T-cell (primary cell): Measurements from ENCODE around the gene RASA2. TPM values are rescaled to one million over a fixed set of nuclear protein-coding genes. Genes with fewer than 3 reads are reported as not detected.
"Not testable (repeated sequence)": the region's sequence is repeated elsewhere in the genome, so short reads cannot be mapped to it uniquely, and the experiment has no call there.

Source experiments
- ATAC-seq, 4 experiments: fragments of 200-7000 bp in 3 of 4; fragments of 150-1000 bp in 1 of 4; cut with Tn5 transposase; replicated peaks in 1 of 4; 1 replicate in 3 of 4; 2 replicates in 1 of 4; pipeline ENCODE4 v1.10.0; 2021; ENCODE audit warnings: moderate library complexity in 3 of 4, mild to moderate bottlenecking in 2 of 4, moderate number of reproducible peaks in 1 of 4
- CTCF ChIA-PET, 2 donors: fragments of 300-600 bp; sonication (Branson Sonifier 250); formaldehyde crosslinking; loops; one replicate each; lab custom pipeline; 2022; ENCODE audit warnings: antibody characterized with exemption in 2 of 2; lab: Charles Lee
- POLR2A ChIA-PET, 2 donors: fragments of 300-600 bp; sonication (Branson Sonifier 250); formaldehyde crosslinking; loops; one replicate each; lab custom pipeline; 2022; ENCODE audit warnings: antibody characterized with exemption in 2 of 2; lab: Charles Lee
- DNase-seq, 35 experiments: peaks; one replicate each; pipeline versions ENCODE4 v3.0.0 to v3.0.0-alpha.2; 2013 to 2023
- H3K27ac ChIP-seq: one replicate; pipeline ENCODE4 v1.5.1; 2013; ENCODE audit warnings: low read length
- H3K27me3 ChIP-seq, 2 experiments: replicated peaks in 1 of 2; 1 replicate in 1 of 2; 2 replicates in 1 of 2; pipeline versions ENCODE4 v1.6.1 to v1.7.0; 2013; ENCODE audit warnings: low read length in 1 of 2, mixed read lengths in 1 of 2; ENCODE audit not compliant: control insufficient read depth in 2 of 2, insufficient read depth in 2 of 2; ENCODE audit errors: extremely low read depth in 1 of 2
- H3K36me3 ChIP-seq, 2 donors: 1 replicate in 1 of 2; 2 replicates in 1 of 2; pipeline versions ENCODE4 v1.6.1 to v1.7.0; 2013; ENCODE audit warnings: low read length in 1 of 2; ENCODE audit not compliant: control insufficient read depth in 2 of 2, insufficient read depth in 1 of 2; ENCODE audit errors: extremely low read depth in 1 of 2
- H3K4me1 ChIP-seq, 2 experiments: 1 replicate in 1 of 2; 2 replicates in 1 of 2; pipeline versions ENCODE4 v1.6.1 to v1.7.0; 2013; ENCODE audit warnings: low read length in 2 of 2, mixed read lengths in 1 of 2; ENCODE audit not compliant: insufficient read depth in 2 of 2, control insufficient read depth in 1 of 2; ENCODE audit errors: extremely low read depth in 1 of 2
- H3K4me3 ChIP-seq, 2 donors: 1 replicate in 1 of 2; 2 replicates in 1 of 2; pipeline versions ENCODE4 v1.5.1 to v1.7.0; 2013; ENCODE audit warnings: mild to moderate bottlenecking in 2 of 2, low read length in 1 of 2, moderate library complexity in 1 of 2; ENCODE audit not compliant: control insufficient read depth in 1 of 2; ENCODE audit errors: extremely low read depth in 1 of 2
- H3K9me3 ChIP-seq: 2 replicates; pipeline ENCODE4 v1.7.0; 2013
- H3K27ac Mint-ChIP-seq, 2 donors: one replicate each; pipeline ENCODE4 v1.8.0; 2020 to 2021; ENCODE audit warnings: mild to moderate bottlenecking in 2 of 2, mixed read lengths in 2 of 2
- H3K27me3 Mint-ChIP-seq, 2 donors: one replicate each; pipeline ENCODE4 v1.8.0; 2021 to 2022; ENCODE audit warnings: mixed read lengths in 2 of 2
- H3K36me3 Mint-ChIP-seq: one replicate; pipeline ENCODE4 v1.8.0; 2021; ENCODE audit warnings: mixed read lengths
- H3K4me1 Mint-ChIP-seq, 3 donors: one replicate each; pipeline ENCODE4 v1.8.0; 2020 to 2022; ENCODE audit warnings: mixed read lengths in 3 of 3, mild to moderate bottlenecking in 1 of 3
- H3K4me3 Mint-ChIP-seq, 3 donors: one replicate each; pipeline ENCODE4 v1.8.0; 2020 to 2022; ENCODE audit warnings: mild to moderate bottlenecking in 3 of 3, mixed read lengths in 3 of 3, moderate library complexity in 3 of 3
- H3K9me3 Mint-ChIP-seq, 3 donors: one replicate each; pipeline ENCODE4 v1.8.0; 2020 to 2022; ENCODE audit warnings: mixed read lengths in 3 of 3
- WGBS: methylation state at CpG from one replicate; pipeline ENCODE4 v1.1.5; 2013; ENCODE audit warnings: missing lambda C conversion rate; ENCODE audit not compliant: insufficient coverage; 5-methylcytosine and 5-hydroxymethylcytosine counted together
- total RNA-seq, 35 experiments: library from RNA in 6 of 35; stranded (reverse) in 6 of 35; fragments of 120-200 nt in 1 of 35; gene quantifications; one replicate each; pipeline versions ENCODE4 v1.2.1 to v1.2.4 and lab custom pipeline; 2013 to 2026

RASA2 gene
- total RNA-seq, 5 donors from 2014 or later (not counting 1 experiment from before 2014, with no cell fraction given) = 52.7 to 80.0 (median 62.6) TPM

- no CpG with 5 or more reads among the region's 1 CpG for WGBS
Measured at GRCh38 chr3:141491929-141492328, 5.1 kb downstream of the RASA2 start.

GRCh38 chr3:141493184-141493583 lies 6.4 kb downstream of the RASA2 start:
- Mint-ChIP-seq H3K27ac (peak overlapping the region; percentile 24 to 71), H3K9me3 (peaks cover 0 to 5% (median 0%) of the 10 kb centered on the region in 3 donors), H3K27me3 (no peaks in the 10 kb centered on the region), H3K36me3 (peaks cover 19% of the 10 kb centered on the region), H3K4me1 (peaks cover 88 to 93% (median 89%) of the 10 kb centered on the region in 3 donors), H3K4me3 (peak overlapping the region in 1 of 3 donors; percentile 80)
- Histone ChIP-seq H3K27me3 (no peaks in the 10 kb centered on the region), H3K4me3 (no peak overlapping the region), H3K4me1 (peaks cover 29 to 71% of the 10 kb centered on the region in 2 experiments), H3K9me3 (no peaks in the 10 kb centered on the region), H3K27ac (peak overlapping the region; percentile 0), H3K36me3 (peaks cover 0 to 3% of the 10 kb centered on the region in 2 donors)
- CTCF ChIA-PET = interaction anchor here (0.5 to 1.1 kb wide), 5 partner anchors 19 to 495 kb away, joined by 3 to 5 read pairs (median 3); no protein-coding TSS in a partner anchor
- DNase-seq = peak in 1 of 35 experiments; percentile 40
- POLR2A ChIA-PET = interaction anchor here in 1 of 2 donors (0.7 kb wide), 2 partner anchors 11 to 22 kb away, joined by 3 read pairs; no protein-coding TSS in a partner anchor
- peak; percentile 21 to 85 (median 50) for ATAC-seq
- WGBS = no CpG with 5 or more reads among the region's 1 CpG

More at GRCh38 chr3:141491929-141492328, 5.1 kb downstream of the RASA2 start:
- no peaks in the 10 kb centered on the region for H3K27me3 Mint-ChIP-seq
- Histone ChIP-seq H3K9me3 (no peaks in the 10 kb centered on the region), H3K27me3 (no peaks in the 10 kb centered on the region), H3K4me3 (no peak overlapping the region), H3K36me3 (peaks cover 0 to 3% of the 10 kb centered on the region in 2 donors), H3K4me1 (peaks cover 24 to 62% of the 10 kb centered on the region in 2 experiments), H3K27ac (peak overlapping the region; percentile 2)
- no peak for DNase-seq
- H3K36me3 Mint-ChIP-seq = peaks cover 21% of the 10 kb centered on the region
- peaks cover 89 to 91% (median 90%) of the 10 kb centered on the region in 3 donors for H3K4me1 Mint-ChIP-seq
- ATAC-seq = no peak
- peak overlapping the region; percentile 62 to 82 for H3K27ac Mint-ChIP-seq
- peaks cover 0 to 5% (median 0%) of the 10 kb centered on the region in 3 donors for H3K9me3 Mint-ChIP-seq
- H3K4me3 Mint-ChIP-seq = peak overlapping the region; percentile 0 to 80 (median 22)
- ChIA-PET POLR2A (interaction anchor here (0.6 to 1.3 kb wide), 5 partner anchors 8 to 225 kb away, joined by 3 to 5 read pairs (median 3); no protein-coding TSS in a partner anchor), CTCF (interaction anchor here (0.6 to 1.2 kb wide), 4 partner anchors 32 to 416 kb away, joined by 3 to 4 read pairs (median 3); no protein-coding TSS in a partner anchor)

GRCh38 chr3:141497589-141497988 lies 10.8 kb downstream of the RASA2 start:
- Histone ChIP-seq H3K4me1 (peaks cover 31 to 76% of the 10 kb centered on the region in 2 experiments), H3K27ac (peak overlapping the region; percentile 91)
- H3K36me3 ChIP-seq, DNase-seq, H3K27me3 Mint-ChIP-seq, ATAC-seq, H3K9me3 ChIP-seq, H3K9me3 Mint-ChIP-seq, H3K4me3 Mint-ChIP-seq, H3K4me3 ChIP-seq, H3K27me3 ChIP-seq: not testable (repeated sequence)
- ChIA-PET CTCF (interaction anchor here (0.6 to 2.4 kb wide), 7 partner anchors 9 to 576 kb away, joined by 3 to 20 read pairs (median 4); no protein-coding TSS in a partner anchor), POLR2A (interaction anchor here (0.7 to 2.5 kb wide), 6 partner anchors 9 to 56 kb away, joined by 3 to 25 read pairs (median 4); no protein-coding TSS in a partner anchor)
- WGBS = 100% methylated on average over 2 of the region's 4 CpGs
- Mint-ChIP-seq H3K27ac (peak overlapping the region; percentile 95), H3K36me3 (peaks cover 19% of the 10 kb centered on the region), H3K4me1 (peaks cover 46 to 83% (median 79%) of the 10 kb centered on the region in 3 donors)

- H3K9me3 Mint-ChIP-seq = peaks cover 0 to 5% (median 0%) of the 10 kb centered on the region in 3 donors
- DNase-seq = peak; percentile 55 to 97 (median 86)
- WGBS = no CpG with 5 or more reads among the region's 6 CpGs
- CTCF ChIA-PET = interaction anchor here (0.7 to 2.4 kb wide), 10 partner anchors 10 to 192 kb away, joined by 3 to 20 read pairs (median 4); no protein-coding TSS in a partner anchor
- peak; percentile 92 to 96 (median 94) for ATAC-seq
- H3K27ac Mint-ChIP-seq = peak overlapping the region; percentile 95
- H3K4me1 ChIP-seq = peaks cover 33 to 76% of the 10 kb centered on the region in 2 experiments
- H3K36me3 Mint-ChIP-seq = peaks cover 19% of the 10 kb centered on the region
- H3K27me3 ChIP-seq = no peaks in the 10 kb centered on the region
- H3K4me3 Mint-ChIP-seq = peak overlapping the region; percentile 61 to 77 (median 76)
- peak overlapping the region; percentile 23 to 66 for H3K4me3 ChIP-seq
- peak overlapping the region; percentile 91 for H3K27ac ChIP-seq
- no peaks in the 10 kb centered on the region for H3K36me3 ChIP-seq
- peaks cover 35 to 72% (median 68%) of the 10 kb centered on the region in 3 donors for H3K4me1 Mint-ChIP-seq
- POLR2A ChIA-PET = interaction anchor here (0.6 to 2.5 kb wide), 10 partner anchors 11 to 240 kb away, joined by 3 to 25 read pairs (median 4); no protein-coding TSS in a partner anchor
- H3K9me3 ChIP-seq = no peaks in the 10 kb centered on the region
- H3K27me3 Mint-ChIP-seq = no peaks in the 10 kb centered on the region
Measured at GRCh38 chr3:141498598-141499223, 11.9 kb downstream of the RASA2 start.

- Mint-ChIP-seq H3K27ac (peak overlapping the region; percentile 95), H3K4me3 (peak overlapping the region; percentile 61 to 77 (median 76)), H3K27me3 (no peaks in the 10 kb centered on the region), H3K9me3 (peaks cover 0 to 5% (median 0%) of the 10 kb centered on the region in 3 donors), H3K36me3 (peaks cover 19% of the 10 kb centered on the region), H3K4me1 (peaks cover 29 to 66% (median 63%) of the 10 kb centered on the region in 3 donors)
- no peak for DNase-seq
- Histone ChIP-seq H3K9me3 (no peaks in the 10 kb centered on the region), H3K27me3 (no peaks in the 10 kb centered on the region), H3K36me3 (peaks cover 0 to 2% of the 10 kb centered on the region in 2 donors), H3K27ac (peak overlapping the region; percentile 91), H3K4me1 (peaks cover 31 to 80% of the 10 kb centered on the region in 2 experiments), H3K4me3 (peak overlapping the region; percentile 23 to 66)
- ChIA-PET CTCF (interaction anchor here (0.6 to 2.4 kb wide), 13 partner anchors 9 to 188 kb away, joined by 3 to 20 read pairs (median 4); partner anchors contain the start of gene RASA2 (in 1 of the 2)), POLR2A (interaction anchor here (0.6 to 2.5 kb wide), 8 partner anchors 11 to 75 kb away, joined by 3 to 25 read pairs (median 4); no protein-coding TSS in a partner anchor)
- WGBS = no CpG with 5 or more reads among the region's 4 CpGs
- peak in 3 of 4 experiments; percentile 5 to 33 (median 6) for ATAC-seq
Measured at GRCh38 chr3:141499284-141499683, 12.5 kb downstream of the RASA2 start.
